Activated naive CD8-positive, alpha-beta T cell treated with anti-CD3 and anti-CD28 coated beads, Interleukin-2, amount 50 U/mL, for 24 hours (primary cell): ENCODE measurements around the gene PRM2.

ENCODE experiments used
- ATAC-seq: fragments of 150-1000 bp; cut with Tn5 transposase; one replicate; pipeline ENCODE4 v1.10.0; 2021
- DNase-seq: peaks from one replicate; pipeline ENCODE4 v3.0.0; 2021
- H3K27ac Mint-ChIP-seq: one replicate; pipeline ENCODE4 v1.8.0; 2021; ENCODE audit warnings: mild to moderate bottlenecking, mixed read lengths
- H3K27me3 Mint-ChIP-seq: one replicate; pipeline ENCODE4 v1.8.0; 2021; ENCODE audit warnings: mixed read lengths
- H3K36me3 Mint-ChIP-seq: one replicate; pipeline ENCODE4 v1.8.0; 2021; ENCODE audit warnings: low read depth, mixed read lengths
- H3K4me1 Mint-ChIP-seq: one replicate; pipeline ENCODE4 v1.8.0; 2021; ENCODE audit warnings: mixed read lengths
- H3K4me3 Mint-ChIP-seq: one replicate; pipeline ENCODE4 v1.8.0; 2021; ENCODE audit warnings: mild to moderate bottlenecking, moderate library complexity, mixed read lengths
- H3K9me3 Mint-ChIP-seq: one replicate; pipeline ENCODE4 v1.8.0; 2021; ENCODE audit warnings: mixed read lengths

Gene PRM2

DNA sequence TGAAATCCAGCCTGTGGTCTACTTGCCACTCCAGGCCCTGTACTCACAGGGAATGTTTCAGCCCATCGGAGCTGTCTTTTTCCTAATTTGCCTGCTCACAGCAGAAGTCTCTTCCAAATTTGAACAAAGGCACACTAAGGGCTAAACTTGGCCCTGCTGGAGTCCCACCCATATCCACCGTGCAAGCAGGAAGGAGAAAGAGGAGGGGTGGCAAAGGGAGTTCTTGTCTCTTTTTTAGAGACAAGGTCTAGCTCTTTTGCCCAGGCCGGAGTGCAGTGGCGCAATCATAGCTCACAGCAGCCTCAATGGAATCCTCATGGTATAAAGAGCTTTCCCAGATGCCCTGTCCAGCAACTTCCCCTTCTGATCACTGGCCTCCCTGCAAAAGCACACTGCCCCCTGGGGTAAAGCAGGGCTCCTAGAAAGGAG is 7.6 kb upstream of the PRM2 start:
- H3K27me3 Mint-ChIP-seq = peaks cover 8% of the 10 kb centered on the region
- H3K27ac Mint-ChIP-seq = no peak overlapping the region
- H3K4me3 Mint-ChIP-seq = no peak overlapping the region
- no peak for ATAC-seq
- H3K36me3 Mint-ChIP-seq = no peaks in the 10 kb centered on the region
- peaks cover 33% of the 10 kb centered on the region for H3K4me1 Mint-ChIP-seq
- DNase-seq = no peak
- H3K9me3 Mint-ChIP-seq = no peaks in the 10 kb centered on the region

GRCh38 chr16:11280616-11281522 is 4.6 kb upstream of the PRM2 start, which contains the start of gene PRM1:
PRM1 (minus strand) TSS chr16:11281330; CDS start chr16:11281238, 92 bp downstream.
- H3K9me3 Mint-ChIP-seq = no peaks in the 10 kb centered on the region
- no peaks in the 10 kb centered on the region for H3K36me3 Mint-ChIP-seq
- peak within 1 kb of the TSS; percentile 9 for H3K27ac Mint-ChIP-seq
- no peak for ATAC-seq
- peaks cover 13% of the 10 kb centered on the region for H3K4me1 Mint-ChIP-seq
- H3K27me3 Mint-ChIP-seq = peaks cover 2% of the 10 kb centered on the region
- no peak for DNase-seq
- H3K4me3 Mint-ChIP-seq = no peak within 1 kb of the TSS

DNA sequence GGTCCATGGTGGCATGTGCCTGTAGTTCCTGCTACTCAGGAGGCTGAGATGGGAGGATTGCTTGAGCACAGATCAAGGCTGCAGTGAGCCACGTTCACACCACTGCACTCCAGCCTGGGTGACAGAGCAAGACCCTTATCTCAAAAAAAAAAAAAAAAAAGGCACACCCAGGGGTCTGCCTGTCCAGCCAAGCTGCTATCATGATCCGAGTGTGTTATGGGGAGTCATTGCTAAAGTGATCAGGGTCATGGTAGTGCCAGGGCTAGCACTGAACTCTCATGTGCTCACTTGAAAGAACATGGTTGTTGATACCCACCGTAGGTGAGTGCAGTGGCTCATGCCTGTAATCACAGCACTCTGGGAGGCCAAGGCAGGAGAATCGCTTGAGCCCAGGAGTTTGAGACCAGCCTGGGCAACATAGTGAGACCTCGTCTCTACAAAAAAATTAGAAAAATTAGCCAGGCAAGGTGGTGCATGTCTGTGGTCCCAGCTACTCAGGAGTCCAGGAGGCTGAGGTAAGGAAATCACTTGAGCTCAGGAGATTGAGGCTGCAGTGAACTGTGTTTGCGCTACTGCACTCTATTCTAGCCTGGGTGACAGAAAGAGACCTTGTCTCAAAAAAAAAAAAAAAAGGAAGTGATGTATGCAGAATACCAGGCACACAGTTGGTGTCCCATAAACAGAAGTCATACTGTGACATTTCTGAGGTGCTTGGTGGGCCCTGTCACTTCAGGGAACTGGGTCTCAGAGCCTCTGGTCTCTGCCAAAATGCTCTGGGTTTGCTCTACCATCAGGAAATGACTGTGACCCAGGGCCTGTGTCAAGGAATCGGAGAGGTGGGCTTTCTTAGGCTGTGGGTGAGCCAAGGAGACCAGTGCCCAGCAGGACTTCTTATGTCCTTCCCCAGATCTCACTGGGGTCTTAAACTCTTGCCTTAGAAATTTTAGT is 2.7 kb upstream of the PRM2 start:
- H3K36me3 Mint-ChIP-seq = no peaks in the 10 kb centered on the region
- ATAC-seq = no peak
- no peak for DNase-seq
- peaks cover 2% of the 10 kb centered on the region for H3K27me3 Mint-ChIP-seq
- no peak overlapping the region for H3K27ac Mint-ChIP-seq
- H3K4me3 Mint-ChIP-seq = no peak overlapping the region
- H3K9me3 Mint-ChIP-seq = no peaks in the 10 kb centered on the region
- H3K4me1 Mint-ChIP-seq = peaks cover under 1% of the 10 kb centered on the region

DNA sequence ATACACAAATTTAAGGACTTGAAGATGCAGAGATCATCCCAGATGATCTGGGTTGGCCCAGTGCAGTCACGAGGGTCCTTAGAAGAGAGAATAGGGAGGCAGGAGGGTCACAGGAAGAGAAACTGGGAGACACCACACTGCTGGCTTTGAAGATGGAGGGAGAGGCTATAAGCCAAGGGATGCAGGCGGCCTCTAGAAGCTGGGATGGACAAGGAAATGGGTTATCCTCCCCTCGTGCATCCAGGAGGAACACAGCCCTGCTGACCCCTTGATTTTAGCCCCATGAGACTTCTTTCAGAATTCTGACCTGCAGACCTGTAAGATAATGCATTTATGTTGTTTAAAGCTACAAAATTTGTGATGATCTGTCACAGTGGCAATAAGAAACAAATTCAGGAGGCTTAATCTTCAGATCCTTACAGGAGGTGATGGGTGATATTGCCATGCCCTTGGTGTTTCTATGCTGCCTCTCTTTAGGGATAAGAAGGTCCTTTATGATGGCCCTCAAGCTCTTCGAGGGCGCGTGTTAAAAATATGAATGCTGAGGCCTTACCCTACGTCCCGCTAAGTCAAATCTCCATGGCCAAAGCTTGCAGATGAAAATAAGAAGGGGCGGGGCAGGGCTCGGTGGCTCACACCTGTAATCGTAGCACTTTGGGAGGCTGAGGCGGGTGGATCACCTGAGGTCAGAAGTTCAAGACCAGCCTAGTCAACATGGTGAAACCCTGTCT is 1.5 kb upstream of the PRM2 start:
- ATAC-seq (no peak), DNase-seq (no peak)
- H3K36me3 Mint-ChIP-seq = no peaks in the 10 kb centered on the region
- peaks cover 2% of the 10 kb centered on the region for H3K27me3 Mint-ChIP-seq
- H3K27ac Mint-ChIP-seq = no peak overlapping the region
- no peaks in the 10 kb centered on the region for H3K9me3 Mint-ChIP-seq
- H3K4me3 Mint-ChIP-seq = no peak overlapping the region
- H3K4me1 Mint-ChIP-seq = no peaks in the 10 kb centered on the region

DNA sequence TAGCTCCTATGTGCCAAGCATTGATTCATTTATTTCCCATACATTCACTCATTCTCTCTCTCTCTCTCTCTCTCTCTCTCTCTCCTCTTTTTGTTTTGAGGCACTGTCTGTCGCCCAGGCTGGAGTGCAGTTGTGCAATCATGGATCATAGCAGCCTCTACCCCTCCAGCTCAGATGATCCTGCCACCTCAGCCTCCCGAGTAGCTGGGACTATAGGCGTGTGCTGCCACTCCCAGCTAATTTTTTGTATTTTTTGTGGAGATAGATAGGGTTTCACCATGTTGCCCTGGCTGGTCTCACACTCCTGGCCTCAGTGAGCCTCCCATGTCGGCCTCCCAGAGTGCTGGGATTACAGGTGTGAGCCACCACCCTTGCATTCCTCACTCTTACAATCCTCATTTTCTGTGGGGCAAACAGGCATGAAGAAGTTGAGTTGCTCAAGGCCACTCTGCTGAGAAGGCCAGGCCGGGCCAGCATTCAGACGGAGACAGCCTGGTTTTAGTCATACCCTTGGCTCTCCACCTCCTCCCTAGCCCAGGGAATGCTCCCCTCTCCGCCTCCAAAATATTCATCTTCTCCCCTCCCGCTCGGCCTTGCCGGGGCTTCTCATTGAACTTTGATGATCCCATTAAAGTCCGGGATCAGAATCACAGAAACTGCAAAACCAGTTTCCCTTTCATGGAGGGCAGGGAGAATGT is 765 bp upstream of the PRM2 start:
- Mint-ChIP-seq H3K9me3 (no peaks in the 10 kb centered on the region), H3K4me1 (no peaks in the 10 kb centered on the region), H3K27ac (no peak overlapping the region), H3K4me3 (no peak overlapping the region), H3K27me3 (no peaks in the 10 kb centered on the region), H3K36me3 (no peaks in the 10 kb centered on the region)
- DNase-seq (no peak), ATAC-seq (no peak)

GRCh38 chr16:11274964-11275363 is 1.3 kb downstream of the PRM2 start:
- no peak overlapping the region for H3K4me3 Mint-ChIP-seq
- no peaks in the 10 kb centered on the region for H3K36me3 Mint-ChIP-seq
- ATAC-seq (no peak), DNase-seq (no peak)
- no peaks in the 10 kb centered on the region for H3K9me3 Mint-ChIP-seq
- H3K27ac Mint-ChIP-seq = no peak overlapping the region
- H3K4me1 Mint-ChIP-seq = no peaks in the 10 kb centered on the region
- no peaks in the 10 kb centered on the region for H3K27me3 Mint-ChIP-seq

- Mint-ChIP-seq H3K4me1 (no peaks in the 10 kb centered on the region), H3K9me3 (no peaks in the 10 kb centered on the region), H3K36me3 (no peaks in the 10 kb centered on the region), H3K4me3 (no peak overlapping the region), H3K27ac (no peak overlapping the region), H3K27me3 (no peaks in the 10 kb centered on the region)
- ATAC-seq (no peak), DNase-seq (no peak)
Measured at GRCh38 chr16:11273721-11274324, 2.5 kb downstream of the PRM2 start.

DNA sequence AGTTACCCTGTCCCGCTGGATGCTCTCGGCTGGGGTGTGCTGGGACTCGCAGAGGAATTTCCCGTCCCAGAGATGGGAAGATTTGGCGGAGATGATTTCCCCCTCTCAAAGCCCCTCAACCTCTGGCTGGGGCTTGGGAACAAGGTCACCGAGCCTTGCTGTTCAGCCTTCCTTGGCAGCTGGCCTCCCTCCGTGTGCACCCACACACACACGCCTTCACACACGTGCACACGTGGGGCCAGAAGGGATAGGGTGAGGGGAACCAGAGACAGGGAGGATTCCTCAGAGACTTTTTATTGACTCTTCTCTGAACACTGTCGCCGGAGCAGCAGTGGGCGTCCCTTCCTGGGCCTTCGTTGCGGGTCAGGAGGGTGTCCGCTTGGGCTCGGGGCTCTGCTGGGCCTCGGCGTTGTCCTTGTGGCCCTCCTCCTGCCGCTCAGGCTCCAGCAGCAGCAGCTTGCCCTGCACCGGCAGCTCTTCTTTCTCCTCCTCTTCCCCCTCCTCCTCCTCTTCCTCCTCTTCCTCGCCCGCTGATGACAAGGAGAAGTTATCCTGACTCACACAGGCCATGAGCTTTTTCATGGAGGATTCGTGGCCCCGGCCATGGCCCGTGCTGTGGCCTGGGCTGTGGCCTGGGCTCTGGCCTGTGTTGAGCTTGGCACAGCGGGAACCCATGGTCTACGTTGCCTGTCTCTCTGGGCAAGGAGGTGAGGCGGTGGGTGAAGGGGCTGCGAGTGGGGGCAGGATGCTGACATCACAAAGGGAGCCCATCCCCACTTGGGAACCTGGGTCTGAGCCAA is 3.2 kb downstream of the PRM2 start, which contains the start of gene PRM3:
Gene PRM3, minus strand, starts transcription at position 709 of the 800 bp plus-strand sequence. Its CDS starts 34 bp downstream, at position 675.
- DNase-seq (no peak), ATAC-seq (no peak)
- Mint-ChIP-seq H3K36me3 (no peaks in the 10 kb centered on the region), H3K4me1 (no peaks in the 10 kb centered on the region), H3K9me3 (no peaks in the 10 kb centered on the region), H3K4me3 (no peak within 1 kb of the TSS), H3K27ac (no peak within 1 kb of the TSS), H3K27me3 (no peaks in the 10 kb centered on the region)

DNA sequence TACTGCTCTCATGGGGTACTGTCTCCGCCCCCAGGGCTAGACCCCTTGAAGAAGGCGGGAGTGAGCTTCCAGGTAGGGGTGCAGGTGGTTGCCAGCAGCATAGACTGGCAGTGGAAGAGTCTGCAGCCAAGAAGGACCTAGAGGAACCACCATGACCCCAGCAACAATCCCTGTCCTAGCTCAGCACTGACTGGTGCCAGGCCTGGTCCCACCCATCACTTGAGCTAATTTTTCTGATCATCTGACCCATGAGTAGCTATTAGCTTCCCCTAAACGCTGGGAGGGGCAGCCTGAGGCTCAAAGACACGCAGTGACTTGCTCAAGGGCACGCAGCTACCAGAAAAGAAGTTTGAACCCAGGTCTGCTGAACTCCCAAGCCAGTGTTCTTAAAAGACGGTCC is 3.8 kb downstream of the PRM2 start:
- DNase-seq = no peak
- Mint-ChIP-seq H3K27ac (no peak overlapping the region), H3K9me3 (no peaks in the 10 kb centered on the region), H3K4me1 (no peaks in the 10 kb centered on the region), H3K27me3 (no peaks in the 10 kb centered on the region), H3K4me3 (no peak overlapping the region), H3K36me3 (no peaks in the 10 kb centered on the region)
- ATAC-seq = peak; percentile 7

DNA sequence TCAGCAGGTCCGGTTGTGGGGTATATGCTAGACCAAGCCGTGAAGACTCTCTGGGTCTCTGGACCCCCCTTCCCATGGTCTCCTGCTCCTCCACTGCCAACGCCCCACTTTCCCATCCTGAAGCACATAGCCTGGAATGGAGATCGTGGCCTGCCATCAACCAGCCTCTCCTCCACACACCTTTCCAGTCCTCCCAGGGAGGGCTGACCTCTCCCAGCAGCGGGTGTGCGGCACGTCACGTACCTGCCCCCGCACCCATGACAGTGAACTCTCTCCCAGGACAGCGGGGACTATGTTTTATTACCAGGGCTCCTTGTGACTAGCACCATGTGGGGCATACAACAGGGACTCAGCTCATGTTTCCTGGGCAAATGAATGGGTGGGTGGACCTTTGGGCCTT is 4.7 kb downstream of the PRM2 start:
- no peaks in the 10 kb centered on the region for H3K36me3 Mint-ChIP-seq
- H3K9me3 Mint-ChIP-seq = no peaks in the 10 kb centered on the region
- DNase-seq (no peak), ATAC-seq (no peak)
- H3K4me1 Mint-ChIP-seq = no peaks in the 10 kb centered on the region
- H3K4me3 Mint-ChIP-seq = no peak overlapping the region
- no peak overlapping the region for H3K27ac Mint-ChIP-seq
- H3K27me3 Mint-ChIP-seq = no peaks in the 10 kb centered on the region

DNA sequence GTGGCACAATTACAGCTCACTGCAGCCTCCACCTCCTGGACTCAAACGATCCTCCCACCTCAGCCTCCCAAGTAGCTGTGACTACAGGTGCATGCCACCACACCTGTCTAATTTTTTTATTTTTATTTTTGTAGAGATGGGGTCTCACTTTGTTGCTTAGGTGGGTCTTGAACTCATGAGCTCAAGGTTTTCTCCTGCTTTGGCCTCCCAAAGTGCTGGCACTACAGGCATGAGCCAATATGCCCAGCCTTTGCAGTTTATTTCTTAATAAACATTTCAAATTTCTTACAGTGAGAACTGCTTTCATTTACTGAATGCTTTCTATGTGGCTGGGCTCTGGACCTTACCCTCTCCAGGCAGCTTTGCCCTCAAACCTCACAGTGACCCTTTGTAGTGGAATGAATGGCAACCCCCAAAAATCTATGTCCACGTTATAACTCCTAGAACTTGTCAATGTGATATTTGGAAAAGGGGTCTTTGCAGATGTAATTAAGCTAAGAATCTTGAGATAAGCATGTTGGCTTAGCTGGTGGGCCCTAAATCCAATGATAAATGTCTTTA is 5.6 kb downstream of the PRM2 start:
- Mint-ChIP-seq H3K9me3 (no peaks in the 10 kb centered on the region), H3K4me1 (no peaks in the 10 kb centered on the region), H3K36me3 (no peaks in the 10 kb centered on the region), H3K4me3 (no peak overlapping the region), H3K27me3 (no peaks in the 10 kb centered on the region), H3K27ac (no peak overlapping the region)
- no peak for DNase-seq
- ATAC-seq = no peak

DNA sequence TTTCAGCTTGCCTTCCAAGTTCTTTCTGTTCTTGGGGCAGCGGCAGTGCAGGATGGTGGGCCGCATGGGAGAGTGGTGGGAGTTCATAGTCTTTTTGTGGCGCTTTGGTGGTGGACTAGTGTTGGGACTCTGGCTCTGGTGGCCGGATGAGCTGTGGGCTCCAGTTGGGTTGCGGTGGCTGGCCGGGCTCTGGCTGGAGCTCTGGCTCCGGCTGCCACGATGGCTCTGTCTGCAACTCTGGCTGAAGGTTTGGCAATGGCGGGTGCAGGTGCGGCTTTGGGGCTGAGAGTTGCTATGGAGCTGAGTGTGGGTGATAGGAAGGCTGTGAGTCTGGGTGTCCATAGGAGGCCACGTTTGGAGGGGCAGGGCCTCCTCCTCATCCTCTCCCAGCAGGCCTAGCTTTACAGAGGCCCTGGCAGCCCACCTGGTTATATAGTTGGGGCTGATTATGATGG is 7.3 kb downstream of the PRM2 start, which contains the start of gene TNP2:
Gene TNP2, minus strand, starts transcription at position 405 of the 455 bp plus-strand sequence. Its CDS starts 63 bp downstream, at position 342.
- no peak within 1 kb of the TSS for H3K4me3 Mint-ChIP-seq
- ATAC-seq = no peak
- no peaks in the 10 kb centered on the region for H3K36me3 Mint-ChIP-seq
- peaks cover 9% of the 10 kb centered on the region for H3K4me1 Mint-ChIP-seq
- H3K27me3 Mint-ChIP-seq = no peaks in the 10 kb centered on the region
- DNase-seq = no peak
- no peak within 1 kb of the TSS for H3K27ac Mint-ChIP-seq
- no peaks in the 10 kb centered on the region for H3K9me3 Mint-ChIP-seq
